DMS53 treated with DMSO at 0.1 percent for 48 hours (cell line): ENCODE data around the gene CARD8.

ENCODE experiments used
- DNase-seq: peaks from one replicate; lab custom pipeline; 2025; ENCODE audit not compliant: unreplicated experiment; lab: John Stamatoyannopoulos, UW

CARD8 gene

GRCh38 chr19:48174445-48175030 lies 81.2 kb downstream of the CARD8 start:
- no peak for DNase-seq

- DNase-seq: no peak
These were observed 84.0 kb downstream of the CARD8 start for GRCh38 chr19:48171710-48172109.

GRCh38 chr19:48170817-48171347 lies 84.8 kb downstream of the CARD8 start:
- no peak for DNase-seq

GRCh38 chr19:48169939-48170803 lies 85.5 kb downstream of the CARD8 start, which contains the start of the genes LIG1 and ZSWIM9:
Gene LIG1 (minus strand): TSS chr19:48170344. CDS start chr19:48165566, 4,778 bp downstream.
Gene ZSWIM9 (plus strand): TSS chr19:48170680. CDS start chr19:48171803, 1,123 bp downstream.
- peak; percentile 97 for DNase-seq

- DNase-seq: peak; percentile 64
These were observed 86.2 kb downstream of the CARD8 start for GRCh38 chr19:48169578-48169938.

- no peak for DNase-seq
These were observed 87.0 kb downstream of the CARD8 start for GRCh38 chr19:48168689-48169088.

GRCh38 chr19:48158210-48158790 lies 97.4 kb downstream of the CARD8 start:
- no peak for DNase-seq
